Astrocyte of the hippocampus (primary cell): ENCODE measurements around the gene P2RY12.

Experiments used
- DNase-seq: peaks from one replicate; pipeline ENCODE4 v3.0.0; 2011; ENCODE audit warnings: low read depth, low spot score

Gene P2RY12

DNA sequence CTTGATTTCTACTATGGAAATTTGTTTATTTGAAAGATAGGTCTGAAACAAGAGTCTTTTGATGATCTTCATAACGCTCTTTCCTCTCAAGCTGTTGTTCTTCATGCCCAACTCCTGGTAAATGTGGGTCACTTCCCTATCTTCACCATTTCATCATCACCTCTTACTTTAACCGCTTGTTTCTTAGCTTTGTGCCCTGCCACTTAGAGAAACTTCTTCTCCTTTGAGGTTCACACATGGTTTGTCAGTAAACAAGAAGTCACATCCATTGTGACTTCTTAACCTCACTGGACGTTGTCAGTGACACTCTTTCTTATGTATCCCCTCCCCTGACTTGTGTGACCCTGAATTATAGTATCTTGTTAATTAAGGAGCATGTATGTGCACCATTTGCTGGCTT is 38.3 kb downstream of the P2RY12 start:
- DNase-seq, result no peak

- peak; percentile 62 for DNase-seq
Measured at GRCh38 chr3:151345859-151346258, 38.7 kb downstream of the P2RY12 start.

GRCh38 chr3:151331696-151332095 is 52.9 kb downstream of the P2RY12 start:
- DNase-seq, result no peak

- DNase-seq, result no peak
Measured at GRCh38 chr3:151330899-151331298, 53.7 kb downstream of the P2RY12 start.

DNA sequence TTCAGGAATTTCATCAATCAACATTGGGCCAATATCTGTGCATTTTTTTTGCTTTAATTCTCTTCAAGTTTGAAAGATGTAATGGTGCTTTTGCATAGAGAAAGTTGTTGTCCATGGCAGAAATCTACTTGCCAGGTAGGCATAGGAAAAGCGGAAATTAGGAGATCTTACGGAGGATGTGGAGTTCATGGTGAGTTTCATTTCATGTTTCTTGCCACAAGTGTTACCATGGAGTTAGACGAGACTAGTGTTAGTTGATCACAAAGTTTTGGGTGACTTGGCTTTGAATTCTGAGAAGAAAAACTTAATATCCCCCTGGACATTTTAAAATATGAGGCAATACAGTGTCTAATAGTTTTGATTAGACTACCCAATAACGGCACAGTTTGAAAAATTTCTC is 54.2 kb downstream of the P2RY12 start:
- no peak for DNase-seq

DNA sequence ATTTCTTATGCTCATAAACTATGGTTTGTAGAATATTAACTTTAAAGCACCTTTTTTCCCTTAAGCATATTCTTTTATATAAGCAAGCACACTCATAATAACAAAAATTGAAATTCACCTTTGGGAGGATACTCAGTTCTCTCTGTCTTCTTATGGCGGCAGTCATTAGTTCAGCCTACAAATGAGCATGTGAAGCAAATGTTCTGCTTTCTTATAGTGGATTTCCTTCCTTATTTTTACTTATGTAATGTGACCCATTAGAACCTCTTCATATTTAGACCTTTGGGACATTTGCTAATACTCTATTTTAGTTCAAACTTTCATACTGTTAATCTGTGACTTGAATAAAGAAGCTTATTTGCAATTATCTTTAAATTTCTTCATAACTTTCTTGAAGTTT is 55.2 kb downstream of the P2RY12 start, which contains the start of gene P2RY13:
P2RY13 (minus strand) TSS at position 187 of the 400 bp plus-strand sequence; CDS start at position 166, 21 bp downstream.
- DNase-seq, result no peak

- DNase-seq, result no peak
Measured at GRCh38 chr3:151328298-151328995, 56.1 kb downstream of the P2RY12 start.

DNA sequence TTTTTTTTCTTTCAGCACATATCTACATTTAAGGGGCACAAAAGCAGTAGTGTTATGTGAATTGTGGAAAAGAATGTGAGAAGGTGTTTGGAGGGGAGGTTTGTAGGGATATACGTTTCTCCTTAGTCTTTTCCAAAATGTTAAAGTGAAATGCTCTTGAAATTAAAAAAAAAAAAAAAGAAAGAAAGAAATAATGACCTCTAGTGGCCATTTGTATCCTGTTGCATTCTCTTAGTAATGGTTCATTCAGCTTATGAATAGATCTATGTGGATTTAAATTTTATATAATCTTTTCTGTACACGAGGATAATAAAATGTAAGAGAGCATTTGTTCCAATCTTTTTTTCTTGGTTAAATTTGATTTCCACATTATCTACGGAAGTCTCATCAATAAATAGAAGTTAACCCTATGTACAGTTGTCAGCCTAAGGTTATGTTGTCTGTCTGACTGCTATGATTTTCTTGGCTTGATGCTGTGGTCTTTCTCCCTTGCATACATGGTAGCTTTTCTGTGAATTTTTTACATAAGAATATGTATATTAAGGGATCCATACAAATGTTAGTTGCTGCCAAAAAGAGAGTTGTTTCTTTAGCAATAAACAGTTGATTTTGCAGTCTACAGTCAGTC is 56.9 kb downstream of the P2RY12 start:
- DNase-seq, result peak; percentile 23

DNA sequence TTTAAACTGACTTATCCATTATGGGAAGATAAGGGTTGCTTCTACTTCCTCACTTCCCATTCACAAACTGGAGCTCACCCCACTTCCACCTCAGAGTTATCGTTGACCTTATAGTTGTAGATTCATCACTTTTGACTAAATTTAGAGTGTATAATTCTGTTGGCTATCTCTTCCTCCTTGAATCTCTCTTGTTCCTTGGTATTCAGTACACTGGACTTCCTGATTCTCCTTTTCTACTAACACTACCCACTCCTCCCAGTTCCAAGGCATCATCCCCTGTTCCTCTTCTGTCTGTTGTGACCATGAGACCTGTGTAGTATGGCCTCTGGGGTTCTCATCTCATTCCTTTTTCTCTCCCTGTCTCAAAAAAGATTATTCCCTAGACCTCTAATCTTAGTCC is 62.0 kb downstream of the P2RY12 start:
- DNase-seq, result no peak

GRCh38 chr3:151321526-151321925 is 63.0 kb downstream of the P2RY12 start:
- DNase-seq, result no peak

DNA sequence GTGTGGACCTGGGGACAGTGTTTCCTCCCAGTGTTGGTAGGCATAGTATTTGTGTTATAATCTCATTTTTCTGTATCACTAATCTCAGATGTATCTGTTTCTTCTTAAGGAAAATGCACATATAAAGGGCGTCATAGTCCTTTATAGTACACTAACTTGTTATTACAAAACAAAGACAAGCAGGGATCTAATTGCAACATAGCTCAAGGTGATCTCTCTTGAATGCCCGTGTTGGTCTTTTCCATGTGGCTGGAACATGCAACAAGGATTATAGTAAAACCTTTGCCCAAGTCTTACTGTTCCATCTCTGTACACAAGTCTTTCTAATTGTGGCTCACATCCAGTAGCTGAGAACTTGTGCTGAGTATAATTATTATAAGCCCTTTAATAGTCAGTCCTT is 64.4 kb downstream of the P2RY12 start:
- no peak for DNase-seq

- DNase-seq, result no peak
Measured at GRCh38 chr3:151319628-151320027, 64.9 kb downstream of the P2RY12 start.

- no peak for DNase-seq
Measured at GRCh38 chr3:151318991-151319390, 65.6 kb downstream of the P2RY12 start.

GRCh38 chr3:151318313-151318712 is 66.2 kb downstream of the P2RY12 start:
- DNase-seq, result no peak

- DNase-seq, result peak; percentile 24
Measured at GRCh38 chr3:151316267-151316991, 68.1 kb downstream of the P2RY12 start, which contains the start of gene GPR87. Gene GPR87, minus strand, starts transcription at chr3:151316820. Its CDS starts 16,720 bp downstream, at chr3:151300100.

GRCh38 chr3:151315846-151316245 is 68.7 kb downstream of the P2RY12 start:
- no peak for DNase-seq

- peak; percentile 29 for DNase-seq
Measured at GRCh38 chr3:151315136-151315535, 69.4 kb downstream of the P2RY12 start.

DNA sequence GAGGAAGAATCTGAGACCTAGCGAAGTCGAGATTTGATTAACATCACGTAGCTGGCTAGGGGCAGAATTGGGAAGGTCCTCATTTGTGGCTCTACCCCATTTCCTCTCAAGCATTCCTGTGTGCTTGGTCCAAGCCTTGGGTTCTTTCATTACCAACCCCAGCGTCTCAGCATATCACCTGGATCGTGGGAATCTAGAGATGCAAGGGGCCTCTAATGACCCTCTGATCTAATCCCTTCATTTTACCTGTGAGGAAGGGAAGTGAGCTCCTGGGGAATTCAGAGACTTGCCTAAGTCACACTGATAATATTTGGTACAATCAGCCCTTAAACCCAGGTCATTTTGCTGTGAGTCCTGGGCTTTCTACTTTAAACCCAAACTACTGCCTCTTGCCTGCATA is 70.0 kb downstream of the P2RY12 start:
- no peak for DNase-seq

GRCh38 chr3:151314137-151314536 is 70.4 kb downstream of the P2RY12 start:
- DNase-seq, result no peak

DNA sequence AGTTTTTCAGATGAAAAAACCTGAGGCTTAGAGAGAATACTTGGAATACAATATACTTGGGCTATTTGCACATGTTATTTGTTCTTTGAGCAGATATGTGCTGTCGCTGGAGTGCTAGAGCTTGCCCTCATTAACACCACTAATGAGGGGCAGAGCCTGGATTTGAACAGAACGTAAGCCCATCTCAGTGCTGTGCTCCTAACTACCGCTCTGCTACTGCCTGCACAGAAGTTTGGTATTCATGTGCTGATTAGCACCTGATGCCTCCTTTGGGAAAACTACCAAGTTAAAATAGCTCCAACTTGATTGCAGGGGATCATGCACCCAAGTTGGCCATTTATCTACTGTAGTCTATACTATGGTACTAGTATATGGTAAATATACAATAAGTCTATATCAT is 71.6 kb downstream of the P2RY12 start:
- no peak for DNase-seq

DNA sequence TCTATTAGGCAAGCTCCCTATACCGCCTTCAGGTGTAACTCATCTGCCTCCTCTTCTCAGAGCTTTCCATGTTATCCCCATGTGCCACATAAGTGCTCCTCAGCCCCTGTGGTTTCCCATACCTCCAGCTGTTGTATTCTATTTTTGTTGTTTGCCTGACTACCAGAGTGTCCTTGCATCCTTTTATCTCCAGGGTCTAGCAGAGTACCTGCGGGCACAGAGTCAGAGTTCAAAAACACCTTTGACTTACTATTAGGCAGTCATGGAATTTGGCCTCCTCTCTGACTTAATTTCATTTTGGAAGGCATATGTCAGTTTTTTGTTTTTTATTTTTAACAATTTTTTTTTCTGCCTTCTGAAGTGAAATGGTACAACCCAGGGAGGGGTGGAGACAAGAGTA is 75.0 kb downstream of the P2RY12 start:
- DNase-seq, result no peak
